ENCODE measurements around the gene FMNL3. TPM values are rescaled to one million over a fixed set of nuclear protein-coding genes. Genes with fewer than 3 reads are reported as not detected.

FMNL3 gene, protein sequence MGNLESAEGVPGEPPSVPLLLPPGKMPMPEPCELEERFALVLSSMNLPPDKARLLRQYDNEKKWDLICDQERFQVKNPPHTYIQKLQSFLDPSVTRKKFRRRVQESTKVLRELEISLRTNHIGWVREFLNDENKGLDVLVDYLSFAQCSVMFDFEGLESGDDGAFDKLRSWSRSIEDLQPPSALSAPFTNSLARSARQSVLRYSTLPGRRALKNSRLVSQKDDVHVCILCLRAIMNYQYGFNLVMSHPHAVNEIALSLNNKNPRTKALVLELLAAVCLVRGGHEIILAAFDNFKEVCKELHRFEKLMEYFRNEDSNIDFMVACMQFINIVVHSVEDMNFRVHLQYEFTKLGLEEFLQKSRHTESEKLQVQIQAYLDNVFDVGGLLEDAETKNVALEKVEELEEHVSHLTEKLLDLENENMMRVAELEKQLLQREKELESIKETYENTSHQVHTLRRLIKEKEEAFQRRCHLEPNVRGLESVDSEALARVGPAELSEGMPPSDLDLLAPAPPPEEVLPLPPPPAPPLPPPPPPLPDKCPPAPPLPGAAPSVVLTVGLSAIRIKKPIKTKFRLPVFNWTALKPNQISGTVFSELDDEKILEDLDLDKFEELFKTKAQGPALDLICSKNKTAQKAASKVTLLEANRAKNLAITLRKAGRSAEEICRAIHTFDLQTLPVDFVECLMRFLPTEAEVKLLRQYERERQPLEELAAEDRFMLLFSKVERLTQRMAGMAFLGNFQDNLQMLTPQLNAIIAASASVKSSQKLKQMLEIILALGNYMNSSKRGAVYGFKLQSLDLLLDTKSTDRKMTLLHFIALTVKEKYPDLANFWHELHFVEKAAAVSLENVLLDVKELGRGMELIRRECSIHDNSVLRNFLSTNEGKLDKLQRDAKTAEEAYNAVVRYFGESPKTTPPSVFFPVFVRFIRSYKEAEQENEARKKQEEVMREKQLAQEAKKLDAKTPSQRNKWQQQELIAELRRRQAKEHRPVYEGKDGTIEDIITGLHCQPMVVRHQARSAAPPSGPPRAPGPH
- 10 to 100 TPM; 48.3 to 64.2 (median 58.9) TPM for total RNA-seq

- TF ChIP-seq POLR2A (IDR thresholded peaks at IDR 0.05) (peak in 1 of 2 donors; percentile 77), EP300 (IDR thresholded peaks at IDR 0.05) (peak; percentile 28 to 78), CTCF (IDR thresholded peaks at IDR 0.05) (peak; percentile 95 to 100 (median 98))
Observed at GRCh38 chr12:49707128-49707811, at the start of gene FMNL3. Gene FMNL3, minus strand, starts transcription at chr12:49707405. Its CDS starts 225 bp downstream, at chr12:49707180.

GRCh38 chr12:49750996-49751393, 43.8 kb upstream of the FMNL3 start:
- 18 to 26% methylated on average over 1 of the region's 1 CpG for WGBS, 2 donors
- Histone ChIP-seq H3K36me3 (peaks cover 0 to 41% (median 20%) of the 10 kb centered on the region in 3 donors), H3K4me3 (no peak overlapping the region), H3K27ac (peak overlapping the region in 1 of 4 donors; percentile 39), H3K4me1 (peaks cover 0 to 96% (median 55%) of the 10 kb centered on the region in 4 donors), H3K9me3 (no peaks in the 10 kb centered on the region), H3K27me3 (no peaks in the 10 kb centered on the region)
- DNase-seq (ENCODE audit: low spot score in 2 of 2) = no peak
- TF ChIP-seq POLR2A (IDR thresholded peaks at IDR 0.05) (no peak), EP300 (IDR thresholded peaks at IDR 0.05) (no peak), CTCF (IDR thresholded peaks at IDR 0.05) (no peak)

More at GRCh38 chr12:49707128-49707811, at the start of gene FMNL3:
- peak within 1 kb of the TSS; percentile 78 to 99 (median 84) for H3K4me3 ChIP-seq
- H3K9me3 ChIP-seq = no peaks in the 10 kb centered on the region
- H3K27ac ChIP-seq = peak within 1 kb of the TSS; percentile 92 to 99 (median 97)
- no peaks in the 10 kb centered on the region for H3K27me3 ChIP-seq
- DNase-seq (ENCODE audit: low spot score in 2 of 2) = peak; percentile 97 to 98
- H3K36me3 ChIP-seq = no peaks in the 10 kb centered on the region
- WGBS, 2 donors = 1 to 2% methylated on average over 26 to 50 of the region's 93 CpGs
- peaks cover 0 to 44% (median 29%) of the 10 kb centered on the region in 4 donors for H3K4me1 ChIP-seq

- H3K36me3 ChIP-seq = peaks cover 0 to 34% (median 14%) of the 10 kb centered on the region in 3 donors
- WGBS, 2 donors = 49 to 56% methylated on average over 8 of the region's 8 CpGs
- H3K27me3 ChIP-seq = no peaks in the 10 kb centered on the region
- no peaks in the 10 kb centered on the region for H3K9me3 ChIP-seq
- peak overlapping the region in 2 of 4 donors; percentile 7 to 39 for H3K27ac ChIP-seq
- no peak overlapping the region for H3K4me3 ChIP-seq
- no peak for DNase-seq (ENCODE audit: low spot score in 2 of 2)
- no peak for TF ChIP-seq POLR2A (IDR thresholded peaks at IDR 0.05)
- TF ChIP-seq EP300 (IDR thresholded peaks at IDR 0.05) = no peak
- TF ChIP-seq CTCF (IDR thresholded peaks at IDR 0.05) = no peak
- peaks cover 0 to 97% (median 57%) of the 10 kb centered on the region in 4 donors for H3K4me1 ChIP-seq
Observed at GRCh38 chr12:49750027-49750995, 43.1 kb upstream of the FMNL3 start.

DNA sequence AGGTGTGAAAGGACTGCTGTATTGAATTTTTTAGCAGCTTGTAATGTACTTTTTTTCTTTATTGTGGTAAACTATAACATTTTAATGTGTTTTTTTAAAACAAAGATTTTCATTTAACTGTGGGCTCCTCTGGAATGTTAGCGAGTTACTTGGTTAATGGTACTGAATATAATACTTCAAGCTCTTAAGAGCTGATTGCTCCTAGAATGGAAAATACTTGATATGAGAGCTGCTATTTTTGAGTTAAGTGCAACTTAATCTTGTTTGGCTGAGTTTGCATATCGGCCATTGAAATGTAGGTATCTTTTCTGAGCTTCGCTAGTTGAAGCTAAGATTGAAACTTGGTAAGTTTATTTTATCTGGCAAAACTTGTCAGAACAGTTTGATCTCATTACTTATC, 41.6 kb upstream of the FMNL3 start:
- peaks cover 0 to 19% (median 10%) of the 10 kb centered on the region in 3 donors for H3K36me3 ChIP-seq
- H3K4me3 ChIP-seq = no peak overlapping the region
- no peak overlapping the region for H3K27ac ChIP-seq
- no peaks in the 10 kb centered on the region for H3K27me3 ChIP-seq
- no peak for DNase-seq (ENCODE audit: low spot score in 2 of 2)
- 56 to 63% methylated on average over 3 of the region's 3 CpGs for WGBS, 2 donors
- H3K4me1 ChIP-seq = peaks cover 0 to 97% (median 62%) of the 10 kb centered on the region in 4 donors
- H3K9me3 ChIP-seq = no peaks in the 10 kb centered on the region
- TF ChIP-seq POLR2A (IDR thresholded peaks at IDR 0.05) (no peak), EP300 (IDR thresholded peaks at IDR 0.05) (no peak), CTCF (IDR thresholded peaks at IDR 0.05) (no peak)
